GM18520 (cell line): ENCODE measurements around the gene USP11.

ENCODE experiments used
- ATAC-seq: cut with Tn5 transposase; IDR thresholded peaks from one replicate; pipeline ENCODE4 v1.9.1; 2021; ENCODE audit not compliant: unreplicated experiment

The USP11 gene

DNA sequence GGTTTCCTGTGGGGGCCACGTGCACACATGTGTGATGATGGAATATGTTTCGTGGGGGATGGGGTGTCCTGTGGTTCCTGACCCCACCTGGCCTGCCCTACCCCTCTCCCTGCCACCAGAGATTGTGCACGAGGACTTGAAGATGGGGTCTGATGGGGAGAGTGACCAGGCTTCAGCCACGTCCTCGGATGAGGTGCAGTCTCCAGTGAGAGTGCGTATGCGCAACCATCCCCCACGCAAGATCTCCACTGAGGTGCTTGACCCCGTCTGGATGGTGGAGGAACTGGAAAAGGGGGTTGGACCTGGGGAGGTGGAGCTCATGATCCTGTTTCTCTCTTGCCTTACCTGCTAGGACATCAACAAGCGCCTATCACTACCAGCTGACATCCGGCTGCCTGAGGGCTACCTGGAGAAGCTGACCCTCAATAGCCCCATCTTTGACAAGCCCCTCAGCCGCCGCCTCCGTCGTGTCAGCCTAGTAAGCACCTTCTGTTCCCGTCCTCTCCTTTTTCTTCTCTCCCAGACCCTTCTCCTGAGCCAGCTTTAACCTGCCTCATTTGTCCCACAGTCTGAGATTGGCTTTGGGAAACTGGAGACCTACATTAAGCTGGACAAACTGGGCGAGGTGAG is 8.4 kb upstream of the USP11 start:
- no peak for ATAC-seq

DNA sequence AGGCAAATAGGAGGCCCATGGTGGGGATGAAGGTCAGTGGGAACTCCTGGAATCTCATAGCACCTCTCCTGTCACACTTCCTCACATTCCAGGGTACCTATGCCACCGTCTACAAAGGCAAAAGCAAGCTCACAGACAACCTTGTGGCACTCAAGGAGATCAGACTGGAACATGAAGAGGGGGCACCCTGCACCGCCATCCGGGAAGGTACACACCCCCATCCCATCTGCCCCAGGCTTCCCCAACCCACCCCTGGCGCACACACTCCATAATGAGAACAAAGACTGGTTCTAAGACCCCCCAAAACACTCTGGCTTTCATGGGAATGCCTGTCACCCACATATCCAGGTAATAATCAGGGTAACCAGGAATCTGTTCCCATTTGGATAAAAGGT is 7.9 kb upstream of the USP11 start:
- no peak for ATAC-seq

DNA sequence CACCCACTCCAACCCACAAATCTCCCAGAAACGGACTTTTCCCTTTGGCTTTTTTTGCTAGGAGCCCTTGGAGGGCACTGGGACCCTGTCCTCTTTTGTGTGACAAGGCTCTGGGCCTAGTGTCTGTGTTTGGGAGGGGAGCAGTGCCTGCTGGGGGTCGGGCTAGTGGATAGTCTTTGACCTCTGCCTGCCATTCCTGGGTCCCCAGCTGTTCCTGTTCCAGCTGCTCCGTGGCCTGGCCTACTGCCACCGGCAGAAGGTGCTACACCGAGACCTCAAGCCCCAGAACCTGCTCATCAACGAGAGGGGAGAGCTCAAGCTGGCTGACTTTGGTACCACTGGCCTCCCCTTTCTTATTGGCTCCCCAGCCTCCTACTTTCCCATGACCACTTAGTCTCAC is 6.7 kb upstream of the USP11 start:
- no peak for ATAC-seq

DNA sequence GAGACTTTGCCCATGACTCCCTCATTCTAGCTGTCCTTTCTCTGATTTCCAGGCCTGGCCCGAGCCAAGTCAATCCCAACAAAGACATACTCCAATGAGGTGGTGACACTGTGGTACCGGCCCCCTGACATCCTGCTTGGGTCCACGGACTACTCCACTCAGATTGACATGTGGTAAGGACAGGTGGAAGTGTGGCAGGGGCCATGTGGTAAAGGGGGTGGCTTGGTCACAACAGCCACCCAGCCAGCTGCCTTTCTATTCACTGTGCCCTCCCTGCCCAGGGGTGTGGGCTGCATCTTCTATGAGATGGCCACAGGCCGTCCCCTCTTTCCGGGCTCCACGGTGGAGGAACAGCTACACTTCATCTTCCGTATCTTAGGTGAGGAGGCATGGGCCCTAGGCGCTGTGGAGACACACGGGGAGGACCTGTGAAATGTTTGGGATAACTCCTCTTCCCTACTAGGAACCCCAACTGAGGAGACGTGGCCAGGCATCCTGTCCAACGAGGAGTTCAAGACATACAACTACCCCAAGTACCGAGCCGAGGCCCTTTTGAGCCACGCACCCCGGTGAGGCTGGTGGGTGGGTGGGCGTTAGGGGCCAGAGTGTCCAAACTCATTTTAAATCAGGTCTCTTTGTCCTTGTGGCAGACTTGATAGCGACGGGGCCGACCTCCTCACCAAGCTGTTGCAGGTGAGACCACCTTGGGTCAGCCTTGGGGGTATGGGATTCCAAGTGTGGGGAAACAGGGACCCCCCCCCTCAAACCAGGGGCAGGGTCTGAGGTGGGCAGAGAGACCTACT is 6.1 kb upstream of the USP11 start:
- ATAC-seq: no peak

DNA sequence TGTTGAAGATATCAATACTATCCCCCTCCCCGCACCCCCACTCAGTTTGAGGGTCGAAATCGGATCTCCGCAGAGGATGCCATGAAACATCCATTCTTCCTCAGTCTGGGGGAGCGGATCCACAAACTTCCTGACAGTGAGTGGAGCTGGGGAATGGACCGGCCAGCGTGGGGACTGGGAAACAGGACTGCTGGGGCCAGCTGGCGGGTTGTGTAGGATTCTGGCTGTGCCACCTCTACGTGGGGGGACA is 5.5 kb upstream of the USP11 start:
- ATAC-seq: no peak

DNA sequence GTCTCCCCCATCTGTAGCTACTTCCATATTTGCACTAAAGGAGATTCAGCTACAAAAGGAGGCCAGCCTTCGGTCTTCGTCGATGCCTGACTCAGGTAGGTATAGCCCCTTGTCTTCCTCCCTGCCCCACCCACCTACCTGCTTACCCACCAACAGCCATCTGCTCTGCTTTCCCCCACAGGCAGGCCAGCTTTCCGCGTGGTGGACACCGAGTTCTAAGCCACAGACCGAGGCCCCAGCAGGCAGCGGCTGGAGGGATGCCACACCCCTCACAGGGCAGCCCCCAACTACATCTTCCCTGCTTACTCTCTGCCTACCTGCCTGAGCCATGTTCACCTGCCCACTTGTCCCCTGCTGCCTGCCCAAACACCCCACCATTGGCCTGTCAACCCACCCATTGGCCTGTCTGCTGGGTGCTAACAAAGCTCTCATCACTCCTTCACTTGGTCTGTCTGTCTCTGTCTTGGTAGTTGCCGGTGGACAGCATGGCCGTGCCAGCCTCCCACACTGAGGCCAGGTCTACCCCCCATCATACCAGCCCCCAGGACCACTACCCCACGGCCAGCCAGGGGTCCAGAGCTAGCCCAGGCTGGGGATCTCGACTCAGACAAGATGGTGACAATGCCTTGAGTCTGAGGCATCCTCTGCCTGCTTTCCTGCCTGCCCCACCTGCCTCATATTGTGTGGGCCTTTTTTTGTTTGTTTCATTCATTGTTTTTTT is 4.1 kb upstream of the USP11 start:
- no peak for ATAC-seq

DNA sequence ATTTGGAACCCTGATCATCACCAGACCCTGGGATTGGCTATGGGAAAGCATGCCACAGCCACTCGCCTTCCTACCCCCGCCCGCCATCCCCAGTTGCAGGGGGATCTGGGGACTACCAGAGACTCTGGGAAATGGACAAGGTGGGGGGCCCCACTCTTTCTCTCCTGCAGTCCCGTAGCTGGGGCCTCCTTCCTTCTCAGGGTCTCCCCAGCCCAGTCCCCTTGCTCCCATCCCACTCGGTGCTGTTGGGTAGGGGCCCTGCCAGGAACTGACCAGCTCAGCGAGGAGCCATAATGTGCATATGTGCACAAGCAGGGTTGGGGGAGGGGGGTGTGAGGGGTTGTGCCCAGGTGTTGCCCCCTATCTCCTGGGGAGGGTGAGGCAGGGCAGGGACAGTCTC is 3.4 kb upstream of the USP11 start:
- no peak for ATAC-seq

DNA sequence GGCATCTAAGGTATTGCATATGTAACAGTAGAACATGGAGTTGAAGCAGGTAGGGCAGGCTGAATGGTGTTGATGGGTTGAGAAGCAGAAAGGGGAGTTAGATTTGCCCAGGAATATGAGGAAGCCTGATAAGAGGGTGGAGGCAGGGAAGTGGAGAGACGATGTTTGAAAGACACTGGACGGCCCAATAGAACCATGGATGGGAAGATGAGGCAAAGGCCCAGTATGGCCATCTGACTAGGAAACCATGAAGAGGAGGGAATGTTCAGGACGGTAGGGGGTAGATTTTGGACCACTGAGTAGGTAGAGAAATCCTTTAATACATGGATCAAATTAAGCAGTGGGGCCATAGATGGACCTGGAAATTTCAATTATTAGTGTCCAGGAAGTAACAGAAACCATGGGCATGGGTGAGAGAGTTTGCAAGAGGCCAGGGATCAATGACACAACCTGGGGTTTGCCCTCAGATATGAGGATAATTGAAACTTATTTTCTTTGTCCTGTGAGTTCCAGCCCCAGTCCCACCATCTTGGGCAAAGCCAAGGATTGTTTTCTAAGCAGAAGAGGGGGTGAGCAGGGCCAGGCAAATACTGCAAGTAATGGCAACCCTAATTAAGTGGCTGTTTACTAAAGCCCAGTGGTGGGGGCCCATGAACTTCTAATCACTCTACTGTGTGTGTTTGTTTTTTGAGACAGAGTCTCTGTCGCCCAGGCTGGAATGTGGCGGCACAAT is 2.5 kb upstream of the USP11 start:
- ATAC-seq: no peak

DNA sequence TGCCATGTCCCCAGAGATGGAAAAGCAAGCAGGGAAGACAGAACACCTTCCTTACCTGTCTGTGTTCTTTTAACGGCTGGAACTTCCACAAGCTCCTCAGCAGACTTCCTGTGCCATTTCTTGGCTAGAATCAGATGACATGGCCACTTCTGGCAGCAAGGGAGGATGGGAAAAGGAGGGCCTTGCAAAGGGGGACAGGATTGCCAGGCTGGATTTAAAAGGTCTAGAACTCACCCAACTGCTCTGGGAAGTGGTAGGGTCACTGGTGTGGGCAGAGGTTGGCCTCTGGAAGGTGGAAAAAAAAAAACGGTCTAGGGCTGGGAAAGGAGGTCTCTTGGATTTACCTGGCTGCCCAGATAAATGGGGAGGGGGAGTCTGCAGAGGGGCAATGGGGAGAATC is 1.6 kb upstream of the USP11 start:
- ATAC-seq: no peak

DNA sequence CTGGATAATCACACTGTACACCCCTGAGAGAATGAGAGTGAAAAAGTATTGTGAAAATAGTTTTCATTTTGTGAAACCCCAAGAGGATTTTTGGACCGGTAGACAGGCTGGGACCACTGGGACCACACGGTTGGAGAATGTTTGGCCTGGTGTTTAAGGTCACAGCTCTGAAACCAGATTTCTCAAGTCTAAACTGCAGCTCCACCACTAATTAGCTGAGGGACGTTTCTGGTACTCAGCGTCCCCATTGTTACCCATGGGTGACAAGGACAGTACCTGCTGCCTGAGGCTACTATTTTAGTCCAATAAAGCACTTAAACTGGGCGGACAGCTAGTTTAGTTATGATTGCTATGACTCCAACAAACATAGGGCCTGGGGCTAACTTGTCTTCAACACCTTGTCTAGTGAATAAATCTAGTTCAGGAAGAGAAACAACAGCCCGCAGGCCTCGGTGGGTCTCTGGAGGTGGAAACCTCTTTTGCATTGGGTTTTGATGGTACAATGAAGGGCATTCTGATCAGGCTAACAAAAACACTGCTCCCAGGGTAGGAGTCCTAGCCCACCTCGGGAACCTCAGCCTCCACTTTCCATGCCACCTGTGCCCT is 509 bp upstream of the USP11 start:
- no peak for ATAC-seq

DNA sequence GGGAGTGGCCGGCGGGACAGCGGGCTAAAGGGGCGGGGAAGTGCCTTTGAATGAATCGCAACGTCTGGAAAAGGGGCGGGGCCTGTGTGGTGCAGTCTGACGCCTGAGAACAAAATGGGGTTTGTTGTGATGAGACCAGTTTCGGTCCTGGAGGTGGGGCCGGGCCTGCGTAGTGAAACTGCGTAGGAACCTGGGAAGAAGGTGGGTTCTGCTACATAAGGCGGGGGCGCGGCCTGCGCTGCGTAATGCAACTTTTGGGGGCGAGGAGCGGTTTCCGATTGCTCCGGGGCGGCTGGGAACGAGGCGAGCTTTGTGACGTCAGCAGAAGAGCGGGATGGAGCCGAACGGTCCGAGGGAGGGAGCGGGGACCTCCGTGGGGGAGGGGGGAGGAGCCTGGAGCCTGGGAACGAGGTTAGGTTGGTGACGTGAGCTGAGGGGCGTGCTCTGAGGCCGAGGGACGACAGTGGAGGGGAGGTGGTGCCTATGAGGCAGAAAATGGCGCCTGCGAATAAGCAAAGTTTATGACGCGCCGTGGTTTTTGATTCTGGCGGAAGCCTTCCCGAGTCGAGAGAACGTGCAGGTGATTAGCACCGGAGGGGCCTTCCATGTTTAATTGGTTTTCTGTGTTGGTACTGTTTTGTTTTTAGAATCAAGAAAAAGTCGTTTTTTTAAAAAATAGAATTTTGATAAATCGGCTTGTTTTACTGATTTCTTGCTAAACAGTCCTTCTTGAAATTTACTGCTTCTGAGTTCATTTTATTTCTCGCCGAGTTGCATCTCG is 714 bp downstream of the USP11 start:
- peak; percentile 73 for ATAC-seq

DNA sequence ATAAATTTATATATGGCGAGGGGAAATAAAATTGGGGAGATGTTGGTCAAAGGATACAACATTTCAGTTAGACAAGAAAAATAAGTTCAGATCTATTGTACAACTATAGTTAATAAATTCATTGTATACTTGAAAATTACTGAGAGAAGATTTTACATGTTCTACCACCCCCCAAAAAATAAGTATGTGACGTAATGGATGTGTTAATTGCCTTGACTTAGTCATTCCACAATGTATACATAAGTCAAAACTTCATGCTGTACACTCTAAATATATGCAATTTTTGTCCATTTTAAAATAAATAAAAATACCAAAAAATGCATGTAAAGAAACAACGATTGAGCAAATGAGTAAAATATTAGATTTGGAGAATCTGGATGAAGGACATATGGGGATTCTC is 1.8 kb downstream of the USP11 start:
- ATAC-seq: no peak

DNA sequence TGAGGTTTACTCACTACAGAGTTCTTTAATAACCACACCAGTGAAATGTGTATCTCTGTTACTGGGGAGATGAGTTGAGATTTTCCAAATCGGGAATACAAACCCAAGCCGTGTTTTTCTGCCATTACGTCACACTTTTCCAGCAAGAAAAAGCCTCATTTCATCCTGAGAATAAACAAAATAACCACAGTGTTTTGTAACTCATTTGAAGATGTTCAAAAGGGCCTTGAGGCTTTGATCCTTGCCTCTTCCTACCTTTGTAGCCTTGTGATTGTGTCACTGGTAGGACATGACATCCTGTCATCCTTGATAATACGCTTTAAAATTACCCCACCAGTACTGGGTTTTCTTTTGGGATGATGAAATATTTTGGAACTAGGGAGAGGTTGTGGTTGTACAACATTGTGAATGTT is 2.9 kb downstream of the USP11 start:
- ATAC-seq: no peak

DNA sequence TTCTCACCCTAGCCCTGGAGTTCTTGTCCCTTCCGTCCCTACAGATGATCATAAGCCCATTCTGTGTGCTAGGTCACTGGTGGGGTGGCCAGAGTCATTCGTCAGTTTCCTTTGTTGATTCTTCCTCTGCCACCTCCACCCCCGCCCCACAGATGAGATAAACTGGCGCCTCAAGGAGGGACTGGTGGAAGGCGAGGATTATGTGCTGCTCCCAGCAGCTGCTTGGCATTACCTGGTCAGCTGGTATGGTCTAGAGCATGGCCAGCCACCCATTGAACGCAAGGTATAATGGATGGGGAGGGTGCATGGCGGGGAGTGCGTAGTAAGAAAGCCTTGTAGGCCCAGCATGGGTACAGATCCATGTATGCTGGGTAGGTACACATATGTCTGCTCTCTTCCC is 6.4 kb downstream of the USP11 start:
- ATAC-seq: no peak

DNA sequence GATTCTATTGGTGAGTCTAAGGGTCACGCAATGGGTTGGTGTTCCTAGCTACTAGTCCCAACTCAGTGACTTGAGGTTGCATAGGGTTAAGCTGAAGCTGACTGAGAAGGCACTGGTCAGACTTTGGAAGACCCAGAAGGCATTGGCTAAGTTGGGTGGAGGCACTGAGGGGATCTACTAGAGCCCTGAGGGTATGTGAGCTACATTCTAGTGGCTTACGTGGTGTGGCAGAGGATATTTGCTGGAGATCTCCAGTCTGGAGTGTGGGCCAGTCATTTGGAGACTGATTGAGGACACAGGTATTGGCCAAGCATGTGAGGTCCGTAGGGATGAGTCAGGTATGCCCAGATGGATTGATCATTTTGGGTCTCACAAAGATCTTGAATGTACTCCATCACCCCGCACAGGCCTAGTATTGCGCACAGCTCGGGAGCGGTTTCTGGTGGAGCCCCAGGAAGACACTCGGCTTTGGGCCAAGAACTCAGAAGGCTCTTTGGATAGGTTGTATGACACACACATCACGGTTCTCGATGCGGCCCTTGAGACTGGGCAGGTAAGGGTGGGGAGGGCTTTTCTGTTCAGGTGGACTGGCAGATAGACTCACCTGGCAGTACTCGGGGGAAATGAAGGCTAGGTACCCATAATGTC is 7.2 kb downstream of the USP11 start:
- no peak for ATAC-seq

DNA sequence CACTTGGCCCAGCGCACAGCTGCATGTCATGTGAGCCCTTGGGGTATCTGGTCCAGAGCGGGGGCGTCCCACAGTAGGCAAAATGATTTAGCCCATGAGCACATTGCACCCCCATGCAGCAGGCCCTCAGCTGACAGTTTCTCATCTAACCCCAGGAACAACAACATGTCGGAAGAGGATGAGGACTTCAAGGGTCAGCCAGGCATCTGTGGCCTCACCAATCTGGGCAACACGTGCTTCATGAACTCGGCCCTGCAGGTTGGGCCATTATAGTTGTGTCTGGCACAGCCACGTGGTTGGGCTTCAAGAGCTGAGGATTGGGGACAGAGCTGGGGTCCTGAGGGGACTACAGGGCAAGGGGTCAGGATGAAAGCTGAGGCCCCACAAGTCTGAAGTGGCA is 7.8 kb downstream of the USP11 start:
- ATAC-seq: no peak

DNA sequence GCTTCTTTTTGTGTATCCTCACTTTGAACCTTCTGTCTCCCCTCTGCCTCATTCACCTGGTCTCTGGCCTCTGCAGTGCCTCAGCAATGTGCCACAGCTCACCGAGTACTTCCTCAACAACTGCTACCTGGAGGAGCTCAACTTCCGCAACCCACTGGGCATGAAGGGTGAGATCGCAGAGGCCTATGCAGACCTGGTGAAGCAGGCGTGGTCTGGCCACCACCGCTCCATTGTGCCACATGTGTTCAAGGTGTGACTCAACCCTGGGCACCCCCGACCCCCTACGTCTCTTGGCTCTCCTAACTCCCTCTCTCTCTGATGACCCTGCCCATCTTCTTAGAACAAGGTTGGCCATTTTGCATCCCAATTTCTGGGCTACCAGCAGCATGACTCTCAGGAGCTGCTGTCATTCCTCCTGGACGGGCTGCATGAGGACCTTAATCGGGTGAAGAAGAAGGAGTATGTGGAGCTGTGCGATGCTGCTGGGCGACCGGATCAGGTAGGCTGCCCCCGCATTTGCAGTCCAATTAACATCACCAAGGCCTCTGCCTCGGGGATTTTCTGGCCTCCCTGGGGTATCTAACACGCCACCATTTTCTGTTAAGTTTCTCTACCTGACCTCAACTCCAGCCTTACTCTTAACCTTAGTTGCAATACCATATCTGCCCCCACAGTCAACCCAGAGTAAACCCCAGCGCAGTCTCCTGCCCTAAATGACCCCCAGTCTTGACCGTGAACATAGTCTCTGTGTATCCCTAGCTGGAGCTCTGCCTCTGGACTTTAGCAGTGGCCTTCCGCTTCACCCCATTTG is 8.6 kb downstream of the USP11 start:
- no peak for ATAC-seq

DNA sequence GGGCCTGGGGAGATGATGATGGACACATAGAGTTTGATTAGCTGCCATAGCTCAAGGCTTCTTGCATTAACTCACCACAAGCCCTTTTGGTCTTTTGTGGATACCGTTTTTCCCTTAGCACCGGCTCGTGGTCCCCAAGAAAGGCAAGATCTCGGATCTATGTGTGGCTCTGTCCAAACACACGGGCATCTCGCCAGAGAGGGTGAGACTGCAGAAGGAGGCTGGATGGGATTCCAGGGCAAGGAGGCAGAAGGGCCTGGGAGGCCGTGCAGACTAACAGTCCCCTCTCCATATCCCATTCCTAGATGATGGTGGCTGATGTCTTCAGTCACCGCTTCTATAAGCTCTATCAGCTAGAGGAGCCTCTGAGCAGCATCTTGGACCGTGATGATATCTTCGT is 9.5 kb downstream of the USP11 start:
- ATAC-seq: no peak

DNA sequence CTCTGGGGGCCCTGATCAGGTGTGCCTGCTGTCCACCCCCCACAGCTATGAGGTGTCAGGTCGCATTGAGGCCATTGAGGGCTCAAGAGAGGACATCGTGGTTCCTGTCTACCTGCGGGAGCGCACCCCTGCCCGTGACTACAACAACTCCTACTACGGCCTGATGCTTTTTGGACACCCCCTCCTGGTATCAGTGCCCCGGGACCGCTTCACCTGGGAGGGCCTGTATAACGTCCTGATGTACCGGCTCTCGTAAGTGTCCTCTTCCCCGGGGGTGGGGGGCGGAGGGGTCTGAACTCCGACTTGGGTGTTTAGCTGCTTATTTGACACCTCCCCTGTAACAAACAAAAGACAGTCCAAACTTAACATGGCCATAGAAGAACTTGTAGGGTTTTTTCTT is 10.5 kb downstream of the USP11 start:
- no peak for ATAC-seq
